Muscle layer of colon (tissue), 2 donors: ENCODE measurements around the gene RPL19.

Source experiments
- H3K27ac ChIP-seq: one replicate; pipeline ENCODE4 v1.7.0; 2013; ENCODE audit warnings: low read depth, mild to moderate bottlenecking, low read length, moderate library complexity
- H3K27me3 ChIP-seq, 2 donors: one replicate each; pipeline ENCODE4 v1.7.0; 2013; ENCODE audit warnings: low read length in 2 of 2, mild to moderate bottlenecking in 2 of 2; ENCODE audit not compliant: insufficient read depth in 2 of 2, control insufficient read depth in 1 of 2
- H3K36me3 ChIP-seq: one replicate; pipeline ENCODE4 v1.7.0; 2013; ENCODE audit warnings: mild to moderate bottlenecking, low read length; ENCODE audit not compliant: insufficient read depth
- H3K4me1 ChIP-seq: one replicate; pipeline ENCODE4 v1.7.0; 2013; ENCODE audit warnings: mild to moderate bottlenecking, low read length; ENCODE audit not compliant: insufficient read depth
- H3K4me3 ChIP-seq, 2 donors: one replicate each; pipeline ENCODE4 v1.7.0; 2013; ENCODE audit warnings: low read length in 2 of 2, low read depth in 1 of 2, mild to moderate bottlenecking in 1 of 2, moderate library complexity in 1 of 2
- H3K9ac ChIP-seq: one replicate; pipeline ENCODE4 v1.7.0; 2013; ENCODE audit warnings: low read length
- H3K9me3 ChIP-seq: one replicate; pipeline ENCODE4 v1.7.0; 2013; ENCODE audit warnings: mild to moderate bottlenecking, low read length
- donor health status: abdominal sarcoma.
- donor health status: Adenocarcinoma of cecum.

Gene RPL19

DNA sequence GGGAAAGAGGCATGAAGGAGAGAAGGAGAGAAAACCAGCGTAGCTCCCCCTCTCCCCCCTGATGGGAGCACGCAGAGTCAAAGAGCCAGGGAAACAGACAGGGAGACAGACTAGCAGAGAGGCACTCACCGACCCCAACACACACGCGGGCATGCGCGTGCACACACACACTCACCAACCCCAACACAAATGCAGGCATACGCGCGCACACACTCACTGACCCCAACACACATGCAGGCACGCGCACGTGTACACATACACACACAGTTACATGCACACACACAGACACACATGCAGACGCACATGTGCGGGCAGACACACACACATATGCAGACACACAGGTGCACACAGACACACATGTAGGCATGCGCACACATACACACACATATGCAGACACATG, 7.2 kb upstream of the RPL19 start:
- no peak overlapping the region for H3K4me3 ChIP-seq
- H3K9ac ChIP-seq: no peak overlapping the region
- H3K4me1 ChIP-seq: peaks cover 22% of the 10 kb centered on the region
- no peaks in the 10 kb centered on the region for H3K27me3 ChIP-seq
- no peak overlapping the region for H3K27ac ChIP-seq
- H3K36me3 ChIP-seq: peaks cover 23% of the 10 kb centered on the region
- no peaks in the 10 kb centered on the region for H3K9me3 ChIP-seq

DNA sequence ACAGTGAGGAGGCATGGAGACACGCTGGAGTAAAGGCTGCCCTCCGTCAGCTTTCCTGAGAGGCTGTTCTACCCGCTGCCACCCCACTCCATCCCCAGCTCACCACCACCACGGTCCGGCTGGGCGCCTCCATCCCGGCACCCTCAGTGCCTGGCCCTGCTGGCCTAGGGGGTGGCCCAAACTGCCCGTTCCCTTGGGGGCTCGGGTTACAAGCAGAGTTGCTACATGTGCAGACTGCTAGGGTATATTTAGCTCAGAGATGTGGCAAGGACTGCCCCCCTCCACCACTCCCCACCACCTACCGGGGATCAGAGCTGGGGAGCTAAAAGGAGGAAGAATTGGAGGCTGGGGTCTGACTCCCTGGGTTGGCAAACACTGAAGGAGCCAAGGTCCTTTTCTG, 6.7 kb upstream of the RPL19 start:
- Histone ChIP-seq H3K27ac (no peak overlapping the region), H3K36me3 (peaks cover 23% of the 10 kb centered on the region), H3K4me3 (no peak overlapping the region), H3K27me3 (no peaks in the 10 kb centered on the region), H3K4me1 (peaks cover 26% of the 10 kb centered on the region), H3K9ac (no peak overlapping the region), H3K9me3 (no peaks in the 10 kb centered on the region)

GRCh38 chr17:39194089-39194984, 5.7 kb upstream of the RPL19 start:
- Histone ChIP-seq H3K27me3 (no peaks in the 10 kb centered on the region), H3K9ac (no peak overlapping the region), H3K4me3 (no peak overlapping the region), H3K9me3 (no peaks in the 10 kb centered on the region), H3K36me3 (peaks cover 23% of the 10 kb centered on the region), H3K27ac (no peak overlapping the region), H3K4me1 (peaks cover 26% of the 10 kb centered on the region)

DNA sequence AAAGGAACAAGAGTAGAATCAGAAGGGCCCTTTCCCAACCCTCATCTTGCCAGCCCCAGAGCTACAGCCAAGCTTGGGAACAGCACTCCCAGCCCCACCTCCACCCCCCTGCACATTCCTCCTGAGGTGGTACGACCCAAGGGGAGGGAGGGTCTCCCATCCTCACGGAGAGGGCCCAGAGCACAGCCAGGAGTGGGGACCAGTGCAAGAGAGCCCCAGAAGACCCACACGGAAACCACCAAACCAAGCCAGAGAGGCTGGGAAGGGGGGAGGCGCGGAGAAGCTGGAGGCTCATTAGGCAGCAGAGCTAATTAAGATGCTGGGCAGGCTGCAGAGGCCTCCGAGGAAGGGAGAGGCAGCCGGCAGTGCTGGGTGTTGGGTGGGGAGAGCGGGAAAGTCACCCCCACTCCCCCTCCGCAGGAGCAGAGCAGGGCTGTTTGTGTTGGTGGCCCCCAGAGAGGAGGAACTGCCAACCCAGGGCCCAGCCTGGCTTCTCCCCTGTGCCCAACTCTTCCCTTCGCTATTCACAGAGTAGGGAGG, 5.0 kb upstream of the RPL19 start:
- no peak overlapping the region for H3K27ac ChIP-seq
- H3K9ac ChIP-seq: no peak overlapping the region
- H3K9me3 ChIP-seq: no peaks in the 10 kb centered on the region
- no peak overlapping the region for H3K4me3 ChIP-seq
- no peaks in the 10 kb centered on the region for H3K27me3 ChIP-seq
- peaks cover 23% of the 10 kb centered on the region for H3K36me3 ChIP-seq
- peaks cover 26% of the 10 kb centered on the region for H3K4me1 ChIP-seq

GRCh38 chr17:39195568-39196160, 4.4 kb upstream of the RPL19 start:
- peaks cover 23% of the 10 kb centered on the region for H3K36me3 ChIP-seq
- no peak overlapping the region for H3K9ac ChIP-seq
- H3K4me3 ChIP-seq: no peak overlapping the region
- peaks cover 28% of the 10 kb centered on the region for H3K4me1 ChIP-seq
- no peak overlapping the region for H3K27ac ChIP-seq
- no peaks in the 10 kb centered on the region for H3K9me3 ChIP-seq
- no peaks in the 10 kb centered on the region for H3K27me3 ChIP-seq

DNA sequence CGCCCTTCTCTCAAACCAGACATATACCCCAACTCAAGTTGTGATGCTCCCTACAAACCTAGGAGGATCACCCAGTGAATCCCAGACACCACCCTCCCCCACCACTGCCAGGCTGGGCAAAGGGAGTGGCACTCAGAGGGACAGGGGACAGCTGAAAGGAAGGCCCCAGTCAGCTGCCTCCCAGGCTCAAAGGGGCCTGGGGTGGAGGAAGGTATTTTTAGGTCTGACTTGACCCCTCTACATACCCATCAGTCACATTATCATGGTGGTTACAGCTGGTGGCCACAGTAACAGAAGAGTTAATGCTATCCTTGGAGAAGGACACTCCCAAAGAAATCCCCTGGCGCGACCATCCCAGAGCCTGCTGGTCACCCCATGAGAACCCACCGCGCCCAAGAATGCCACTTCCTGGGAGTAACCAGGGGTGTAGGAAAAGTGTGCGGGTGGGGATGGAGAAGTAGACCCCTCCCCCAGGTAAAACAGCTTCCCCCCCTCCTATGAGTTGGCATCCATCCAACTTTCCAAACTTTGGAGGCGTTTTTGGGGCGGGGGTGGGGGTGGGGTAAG, 3.8 kb upstream of the RPL19 start:
- Histone ChIP-seq H3K4me1 (peaks cover 34% of the 10 kb centered on the region), H3K27me3 (no peaks in the 10 kb centered on the region), H3K9ac (no peak overlapping the region), H3K4me3 (peak overlapping the region; percentile 65 to 91), H3K9me3 (no peaks in the 10 kb centered on the region), H3K27ac (no peak overlapping the region), H3K36me3 (peaks cover 23% of the 10 kb centered on the region)

DNA sequence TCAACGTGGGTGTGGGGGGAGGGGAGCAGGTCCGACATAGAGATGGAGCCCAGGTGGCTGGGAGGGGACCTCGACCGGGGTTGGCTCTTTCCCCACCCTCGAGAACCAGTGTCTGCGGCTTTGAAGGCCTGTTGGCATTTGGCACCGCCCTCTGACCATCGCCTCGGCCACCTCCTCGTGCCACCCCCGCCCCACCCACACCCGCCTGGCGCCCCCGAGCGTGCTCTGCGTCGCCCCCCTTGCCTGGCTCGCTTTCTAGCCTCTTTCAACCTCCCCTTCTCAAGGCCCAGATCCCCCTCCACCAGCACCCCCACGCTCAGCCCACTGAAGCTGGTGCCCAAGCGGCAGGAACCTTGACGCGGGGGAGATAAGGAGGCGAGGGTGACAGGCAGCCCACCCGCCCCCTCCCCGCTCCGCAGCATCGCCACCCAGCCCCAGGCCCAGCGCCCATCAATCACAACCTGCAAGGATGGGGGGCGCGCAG, 3.2 kb upstream of the RPL19 start:
- Histone ChIP-seq H3K27me3 (no peaks in the 10 kb centered on the region), H3K4me3 (peak overlapping the region; percentile 65 to 91), H3K36me3 (peaks cover 24% of the 10 kb centered on the region), H3K4me1 (peaks cover 39% of the 10 kb centered on the region), H3K9me3 (no peaks in the 10 kb centered on the region), H3K27ac (peak overlapping the region; percentile 85), H3K9ac (no peak overlapping the region)

GRCh38 chr17:39197380-39198185, 2.5 kb upstream of the RPL19 start, which contains the start of gene CACNB1:
CACNB1 (minus strand) TSS chr17:39197669; CDS start chr17:39197495, 174 bp downstream.
- peaks cover 25% of the 10 kb centered on the region for H3K36me3 ChIP-seq
- no peaks in the 10 kb centered on the region for H3K27me3 ChIP-seq
- H3K4me1 ChIP-seq: peaks cover 41% of the 10 kb centered on the region
- no peaks in the 10 kb centered on the region for H3K9me3 ChIP-seq
- H3K4me3 ChIP-seq: peak within 1 kb of the TSS; percentile 65 to 91
- no peak within 1 kb of the TSS for H3K9ac ChIP-seq
- H3K27ac ChIP-seq: peak within 1 kb of the TSS; percentile 85

- Histone ChIP-seq H3K4me1 (peaks cover 41% of the 10 kb centered on the region), H3K27ac (peak overlapping the region; percentile 68), H3K36me3 (peaks cover 27% of the 10 kb centered on the region), H3K4me3 (peak overlapping the region in 1 of 2 donors; percentile 65), H3K9me3 (no peaks in the 10 kb centered on the region), H3K27me3 (no peaks in the 10 kb centered on the region), H3K9ac (no peak overlapping the region)
These were observed 1.9 kb upstream of the RPL19 start for GRCh38 chr17:39198186-39198566.

GRCh38 chr17:39199820-39200069, 338 bp upstream of the RPL19 start:
- peaks cover 38% of the 10 kb centered on the region for H3K36me3 ChIP-seq
- no peaks in the 10 kb centered on the region for H3K27me3 ChIP-seq
- H3K4me3 ChIP-seq: peak overlapping the region; percentile 94 to 99
- no peaks in the 10 kb centered on the region for H3K9me3 ChIP-seq
- H3K27ac ChIP-seq: peak overlapping the region; percentile 100
- H3K9ac ChIP-seq: peak overlapping the region; percentile 89
- peaks cover 38% of the 10 kb centered on the region for H3K4me1 ChIP-seq
